HG03571 (cell line): ENCODE data around the gene PEX19.

Source experiments
- ATAC-seq: cut with Tn5 transposase; IDR thresholded peaks from one replicate; pipeline ENCODE4 v1.9.1; 2021; ENCODE audit not compliant: unreplicated experiment

PEX19 gene

GRCh38 chr1:160282807-160283206 is 2.1 kb downstream of the PEX19 start:
- no peak for ATAC-seq

- no peak for ATAC-seq
Measured at GRCh38 chr1:160277987-160278386, 6.9 kb downstream of the PEX19 start.

- no peak for ATAC-seq
Measured at GRCh38 chr1:160277330-160277729, 7.6 kb downstream of the PEX19 start.

GRCh38 chr1:160271025-160271424 is 13.9 kb downstream of the PEX19 start:
- ATAC-seq: no peak

- no peak for ATAC-seq
Measured at GRCh38 chr1:160267284-160267991, 17.5 kb downstream of the PEX19 start.

GRCh38 chr1:160264795-160265307 is 20.1 kb downstream of the PEX19 start:
- ATAC-seq: no peak

GRCh38 chr1:160261893-160262794 is 22.8 kb downstream of the PEX19 start, which contains the start of gene DCAF8:
TSS of gene DCAF8 (minus strand) at chr1:160262549. CDS start at chr1:160244008, 18,541 bp downstream.
- ATAC-seq: peak; percentile 77

GRCh38 chr1:160261556-160261892 is 23.4 kb downstream of the PEX19 start:
- peak; percentile 29 for ATAC-seq

- ATAC-seq: no peak
Measured at GRCh38 chr1:160260406-160261382, 24.2 kb downstream of the PEX19 start.

- no peak for ATAC-seq
Measured at GRCh38 chr1:160258177-160258798, 26.6 kb downstream of the PEX19 start.

GRCh38 chr1:160257411-160258015 is 27.4 kb downstream of the PEX19 start:
- ATAC-seq: no peak

- ATAC-seq: no peak
Measured at GRCh38 chr1:160256396-160257046, 28.4 kb downstream of the PEX19 start.

GRCh38 chr1:160255781-160256300 is 29.1 kb downstream of the PEX19 start:
- ATAC-seq: no peak

- no peak for ATAC-seq
Measured at GRCh38 chr1:160251687-160252526, 33.0 kb downstream of the PEX19 start.

GRCh38 chr1:160251011-160251410 is 33.9 kb downstream of the PEX19 start:
- ATAC-seq: no peak

GRCh38 chr1:160247053-160247452 is 37.9 kb downstream of the PEX19 start:
- ATAC-seq: no peak

GRCh38 chr1:160245434-160245833 is 39.5 kb downstream of the PEX19 start:
- no peak for ATAC-seq

GRCh38 chr1:160244209-160244608 is 40.7 kb downstream of the PEX19 start:
- ATAC-seq: no peak
